Fibroblast of lung (primary cell): Measurements from ENCODE around the gene TTC19.

Experiments
- EZH2 ChIP-seq: IDR thresholded peaks from 2 replicates; pipeline ENCODE4 v1.5.1; 2012; ENCODE audit warnings: low read length, control low read depth, mild to moderate bottlenecking; ENCODE audit errors: missing control alignments
- TF ChIP-seq, protein P1 (sequence below), 2 donors: IDR thresholded peaks in 1 of 2; conservative IDR thresholded peaks in 1 of 2; 1 replicate in 1 of 2; 2 replicates in 1 of 2; pipeline ENCODE4 v1.5.1; 2011 to 2012; ENCODE audit warnings: low read length in 2 of 2, control low read depth in 1 of 2, inconsistent platforms in 1 of 2, low read depth in 1 of 2, mild to moderate bottlenecking in 1 of 2

DNA sequence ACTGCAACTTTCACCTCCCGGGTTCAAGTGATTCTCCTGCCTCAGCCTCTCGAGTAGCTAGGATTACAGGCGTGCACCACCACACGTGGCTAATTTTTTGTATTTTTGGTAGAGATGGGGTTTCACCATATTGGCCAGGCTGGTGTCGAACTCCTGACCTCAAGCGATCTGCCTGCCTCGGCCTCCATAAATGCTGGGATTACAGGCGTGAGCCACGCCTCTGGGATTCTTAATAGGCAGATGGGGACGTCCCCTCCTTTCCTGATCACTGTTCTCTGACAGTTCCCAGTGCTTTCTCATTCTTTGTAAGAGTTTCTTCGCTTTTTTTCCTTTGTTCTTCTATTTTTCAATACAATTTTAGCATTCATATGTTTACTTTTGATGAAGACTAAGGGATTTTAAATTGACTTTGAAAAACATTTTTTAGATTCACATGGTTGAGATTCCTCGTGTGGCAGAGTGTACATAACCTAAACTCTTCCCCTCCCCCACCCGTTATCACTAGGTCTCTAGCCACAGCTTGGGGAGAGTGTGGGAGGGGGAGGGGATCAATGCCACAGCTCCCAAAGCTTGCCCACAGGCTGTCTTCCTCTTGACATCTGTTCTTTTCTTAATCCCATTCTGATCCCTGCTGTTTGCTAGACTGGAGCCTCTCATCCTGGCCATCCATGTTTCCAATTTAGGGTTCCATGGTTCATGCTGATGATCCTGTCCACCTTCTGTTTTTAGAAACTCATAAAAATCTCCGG, 43.7 kb upstream of the TTC19 start:
- TF ChIP-seq, protein P1, sequence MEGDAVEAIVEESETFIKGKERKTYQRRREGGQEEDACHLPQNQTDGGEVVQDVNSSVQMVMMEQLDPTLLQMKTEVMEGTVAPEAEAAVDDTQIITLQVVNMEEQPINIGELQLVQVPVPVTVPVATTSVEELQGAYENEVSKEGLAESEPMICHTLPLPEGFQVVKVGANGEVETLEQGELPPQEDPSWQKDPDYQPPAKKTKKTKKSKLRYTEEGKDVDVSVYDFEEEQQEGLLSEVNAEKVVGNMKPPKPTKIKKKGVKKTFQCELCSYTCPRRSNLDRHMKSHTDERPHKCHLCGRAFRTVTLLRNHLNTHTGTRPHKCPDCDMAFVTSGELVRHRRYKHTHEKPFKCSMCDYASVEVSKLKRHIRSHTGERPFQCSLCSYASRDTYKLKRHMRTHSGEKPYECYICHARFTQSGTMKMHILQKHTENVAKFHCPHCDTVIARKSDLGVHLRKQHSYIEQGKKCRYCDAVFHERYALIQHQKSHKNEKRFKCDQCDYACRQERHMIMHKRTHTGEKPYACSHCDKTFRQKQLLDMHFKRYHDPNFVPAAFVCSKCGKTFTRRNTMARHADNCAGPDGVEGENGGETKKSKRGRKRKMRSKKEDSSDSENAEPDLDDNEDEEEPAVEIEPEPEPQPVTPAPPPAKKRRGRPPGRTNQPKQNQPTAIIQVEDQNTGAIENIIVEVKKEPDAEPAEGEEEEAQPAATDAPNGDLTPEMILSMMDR (conservative IDR thresholded peaks at IDR 0.05 in 1 of 2, IDR thresholded peaks at IDR 0.05 in 1 of 2; ENCODE audit: low read depth in 1 of 2, low read length in 2 of 2): no peak
- no peak for TF ChIP-seq EZH2
